Measurements from ENCODE around the gene C22orf15.
A peak's percentile ranks its signal among the peaks of the same experiment; 100 is the strongest.

C22orf15 gene

DNA sequence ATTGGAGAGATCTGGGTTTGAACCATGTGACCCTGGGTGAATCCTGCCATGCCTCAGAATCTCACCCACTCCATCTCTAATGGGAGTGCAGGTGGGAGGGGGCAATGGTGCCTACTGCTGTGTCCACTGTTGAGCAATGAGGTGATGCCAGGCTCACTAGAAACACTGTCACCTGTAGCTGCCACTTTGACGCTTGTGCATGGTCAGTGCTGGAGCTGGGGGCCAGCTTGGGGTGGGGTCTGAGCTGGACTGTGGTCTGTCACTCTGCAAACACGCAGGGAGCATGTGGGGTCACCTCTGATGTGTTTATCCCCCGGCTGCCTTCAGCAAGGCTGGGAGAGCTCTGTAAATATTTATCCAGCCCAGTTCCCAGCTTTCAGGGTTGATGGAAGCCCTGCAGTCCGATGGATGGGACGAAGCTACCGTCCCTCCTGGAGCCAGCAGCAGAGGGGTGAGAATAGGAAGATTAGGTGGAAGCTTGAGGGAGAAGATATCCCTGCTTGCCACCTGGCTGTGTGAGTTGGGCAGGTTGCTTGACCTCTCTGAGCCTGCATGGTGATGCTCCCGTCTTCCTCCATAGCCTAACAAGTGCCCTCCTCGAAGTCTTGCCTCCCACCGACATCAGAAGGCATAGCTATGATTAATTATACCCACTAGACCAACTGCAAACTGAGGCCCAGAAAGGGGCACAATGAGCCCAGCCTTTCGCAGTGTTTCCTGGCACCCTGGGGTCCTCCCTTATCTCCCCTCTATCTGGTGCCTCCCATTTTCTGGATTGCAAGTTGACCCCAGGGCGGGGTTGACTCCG is 11.5 kb downstream of the C22orf15 start:
- DNase-seq: no peak

DNA sequence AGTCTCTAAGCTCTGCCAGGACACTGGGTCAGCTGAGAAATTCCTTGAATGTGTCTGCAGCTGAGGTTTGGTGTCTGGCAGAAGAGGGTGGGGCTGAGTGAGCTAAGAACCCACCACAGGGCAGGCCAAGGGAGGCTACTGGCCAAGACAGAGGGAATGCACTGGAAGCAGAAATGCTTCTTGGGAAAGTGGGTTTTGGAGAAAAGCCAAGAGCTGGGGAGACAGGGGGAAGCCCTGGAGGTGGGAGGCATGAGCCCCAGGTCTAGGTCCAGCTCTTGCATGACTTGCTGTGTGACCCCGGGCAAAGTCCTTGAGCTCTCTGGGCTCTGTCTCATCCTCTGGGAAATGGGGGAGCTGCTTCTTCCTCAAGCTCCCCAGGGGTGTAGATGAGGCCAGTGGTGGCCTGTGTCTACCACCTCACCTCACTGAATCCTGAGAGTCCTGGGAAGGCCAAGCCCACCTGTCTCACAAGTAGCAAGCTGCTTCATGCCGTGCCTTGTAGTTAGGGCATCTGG is 12.2 kb downstream of the C22orf15 start:
- no peak for DNase-seq

DNA sequence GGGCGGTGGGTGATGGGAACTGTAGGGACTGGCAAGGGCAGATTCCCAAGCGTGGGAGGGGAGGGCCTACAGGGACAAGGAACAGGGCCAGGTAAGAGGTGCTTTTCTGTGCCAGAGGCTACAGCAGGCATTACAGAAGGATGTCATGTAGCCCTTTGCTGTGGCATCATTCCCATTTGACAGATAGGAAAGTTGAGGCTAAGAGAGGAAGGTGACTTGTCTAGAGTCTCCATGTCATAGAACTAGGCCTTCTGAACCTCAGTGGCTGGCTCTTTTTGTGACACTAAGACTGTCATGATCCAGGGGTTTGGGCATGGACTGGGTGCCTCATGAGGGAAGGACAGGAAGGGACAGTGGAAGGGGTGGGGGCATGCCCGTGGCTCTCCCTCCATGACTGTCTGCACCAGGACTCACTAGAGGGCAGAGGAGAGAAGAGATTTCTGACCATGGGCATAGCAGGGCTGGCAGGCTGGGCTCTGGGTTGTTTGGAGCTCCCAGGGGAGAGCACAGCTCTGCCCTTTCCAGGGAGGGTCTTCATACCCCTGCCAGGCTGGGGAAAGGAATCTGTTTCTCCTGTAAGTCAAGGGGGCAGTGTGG is 13.1 kb downstream of the C22orf15 start:
- DNase-seq: no peak

- no peak for DNase-seq
Measured at GRCh38 chr22:23777776-23778576, 15.2 kb downstream of the C22orf15 start.

DNA sequence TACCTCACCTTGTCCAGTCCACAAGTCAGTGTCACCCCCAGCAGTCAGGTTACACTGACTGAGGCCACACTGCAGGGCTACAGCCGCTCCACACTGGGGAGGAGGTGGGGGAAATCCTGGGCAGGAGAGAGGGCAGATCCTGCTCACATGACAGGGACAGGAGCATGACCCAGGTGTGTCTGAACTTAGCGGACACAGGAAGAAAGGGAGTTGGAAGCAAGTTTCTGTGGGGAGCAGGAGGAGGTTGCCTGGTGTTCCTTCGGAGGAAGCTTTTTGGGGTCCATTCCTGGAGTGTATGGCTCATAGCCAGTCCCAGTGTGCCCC is 15.7 kb downstream of the C22orf15 start:
- DNase-seq: no peak

DNA sequence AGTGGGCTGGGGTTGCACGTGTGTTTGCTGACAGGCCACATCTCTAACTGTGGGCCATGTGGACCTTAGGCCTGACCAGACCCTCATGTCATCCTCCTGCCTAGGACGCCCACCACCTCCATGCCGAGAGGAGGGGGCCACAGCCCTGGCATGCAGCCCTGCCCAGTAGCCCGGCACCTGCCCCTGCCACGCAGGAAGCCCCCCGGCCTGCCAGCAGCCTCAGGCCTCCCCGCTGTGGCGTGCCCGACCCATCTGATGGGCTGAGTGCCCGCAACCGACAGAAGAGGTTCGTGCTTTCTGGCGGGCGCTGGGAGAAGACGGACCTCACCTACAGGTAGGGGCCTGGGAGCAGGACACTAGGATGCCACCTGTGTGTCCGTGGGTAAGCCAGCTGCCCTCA is 16.3 kb downstream of the C22orf15 start:
- DNase-seq: no peak

DNA sequence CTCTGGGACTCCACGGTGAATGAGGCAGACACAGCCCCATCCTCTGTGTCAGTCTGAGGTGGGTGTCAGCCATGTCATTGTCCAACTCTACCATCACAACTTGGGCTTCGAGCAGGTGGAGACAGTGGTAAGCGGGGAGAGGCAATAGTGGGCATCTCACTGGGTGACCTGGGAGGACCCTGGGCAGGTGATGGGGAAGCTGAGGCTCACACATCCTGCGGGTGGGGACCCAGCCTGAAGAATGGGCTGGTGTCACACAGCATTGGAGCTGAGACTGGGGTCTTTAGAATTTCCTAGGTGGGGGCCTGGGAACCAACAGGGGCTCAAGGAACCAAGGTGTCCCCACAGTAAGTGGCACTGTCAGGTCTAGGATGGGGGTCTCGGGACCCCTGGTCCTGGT is 16.9 kb downstream of the C22orf15 start:
- DNase-seq: no peak

- DNase-seq: no peak
Measured at GRCh38 chr22:23780146-23780748, 17.5 kb downstream of the C22orf15 start.

- DNase-seq: no peak
Measured at GRCh38 chr22:23781065-23781464, 18.3 kb downstream of the C22orf15 start.

DNA sequence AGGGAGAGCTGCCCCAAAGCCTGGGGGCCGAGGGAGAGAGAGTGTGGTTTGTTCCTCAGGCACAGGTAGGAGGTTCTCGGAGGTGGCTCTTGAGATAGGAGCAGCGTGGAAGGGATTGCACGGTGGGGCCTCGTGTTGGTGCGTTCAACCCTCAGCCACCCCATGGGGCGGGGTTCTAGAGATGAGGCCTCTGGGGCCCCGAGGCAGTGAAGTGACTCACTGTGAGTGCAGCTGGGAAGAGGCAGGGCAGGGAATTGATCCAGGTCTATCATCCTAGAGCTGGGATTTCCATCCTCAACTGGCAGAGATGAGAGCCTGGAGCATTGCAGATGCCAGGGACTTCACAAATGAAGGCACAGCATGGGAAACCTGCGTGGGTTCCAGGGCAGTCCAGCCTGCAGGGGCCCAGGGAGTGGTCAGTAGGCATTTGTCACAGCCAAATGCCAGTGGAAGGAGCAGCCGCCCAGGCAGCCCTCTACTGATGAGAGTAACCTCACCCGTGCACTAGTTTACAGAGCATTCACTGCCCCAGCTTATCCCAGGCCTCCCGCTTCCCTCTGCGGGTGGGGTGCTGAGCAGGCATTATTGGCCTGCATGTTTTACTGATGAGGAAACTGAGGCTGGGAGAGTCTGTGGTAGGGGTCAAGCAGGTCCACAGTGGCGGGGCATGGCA is 18.9 kb downstream of the C22orf15 start:
- DNase-seq: no peak

- no peak for DNase-seq
Measured at GRCh38 chr22:23782252-23782651, 19.5 kb downstream of the C22orf15 start.

GRCh38 chr22:23782703-23783102 is 19.9 kb downstream of the C22orf15 start:
- DNase-seq: no peak

DNA sequence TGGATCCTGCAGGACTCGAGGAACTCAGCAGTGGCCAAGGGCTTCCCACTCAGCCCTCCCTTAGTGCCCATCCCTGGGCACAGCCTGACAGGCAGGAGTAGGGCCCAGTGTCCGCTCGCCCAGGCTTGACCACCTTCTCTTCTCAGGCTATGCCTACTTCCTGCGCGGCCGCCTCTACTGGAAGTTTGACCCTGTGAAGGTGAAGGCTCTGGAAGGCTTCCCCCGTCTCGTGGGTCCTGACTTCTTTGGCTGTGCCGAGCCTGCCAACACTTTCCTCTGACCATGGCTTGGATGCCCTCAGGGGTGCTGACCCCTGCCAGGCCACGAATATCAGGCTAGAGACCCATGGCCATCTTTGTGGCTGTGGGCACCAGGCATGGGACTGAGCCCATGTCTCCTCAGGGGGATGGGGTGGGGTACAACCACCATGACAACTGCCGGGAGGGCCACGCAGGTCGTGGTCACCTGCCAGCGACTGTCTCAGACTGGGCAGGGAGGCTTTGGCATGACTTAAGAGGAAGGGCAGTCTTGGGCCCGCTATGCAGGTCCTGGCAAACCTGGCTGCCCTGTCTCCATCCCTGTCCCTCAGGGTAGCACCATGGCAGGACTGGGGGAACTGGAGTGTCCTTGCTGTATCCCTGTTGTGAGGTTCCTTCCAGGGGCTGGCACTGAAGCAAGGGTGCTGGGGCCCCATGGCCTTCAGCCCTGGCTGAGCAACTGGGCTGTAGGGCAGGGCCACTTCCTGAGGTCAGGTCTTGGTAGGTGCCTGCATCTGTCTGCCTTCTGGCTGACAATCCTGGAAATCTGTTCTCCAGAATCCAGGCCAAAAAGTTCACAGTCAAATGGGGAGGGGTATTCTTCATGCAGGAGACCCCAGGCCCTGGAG is 20.7 kb downstream of the C22orf15 start:
- DNase-seq: no peak

DNA sequence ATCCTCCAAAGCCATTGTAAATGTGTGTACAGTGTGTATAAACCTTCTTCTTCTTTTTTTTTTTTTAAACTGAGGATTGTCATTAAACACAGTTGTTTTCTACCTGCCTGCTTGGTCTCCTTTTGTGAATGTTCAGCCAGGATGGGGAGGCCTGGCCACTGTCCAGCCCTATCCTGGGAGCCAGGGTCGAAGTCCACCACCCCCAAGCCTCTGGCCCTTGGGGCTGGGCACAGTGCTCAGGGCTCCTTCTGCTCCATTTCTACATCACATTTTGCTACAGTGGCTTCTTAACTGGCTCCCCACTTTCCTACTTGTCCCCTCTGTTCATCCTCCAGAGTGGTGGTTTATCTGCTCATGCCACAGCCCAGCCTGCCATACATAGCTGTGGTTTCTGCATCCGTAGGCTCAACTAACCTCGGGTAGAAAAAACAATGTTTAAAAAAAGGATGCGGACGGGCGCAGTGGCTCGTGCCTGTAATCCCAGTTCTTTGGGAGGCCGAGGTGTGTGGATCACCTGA is 21.5 kb downstream of the C22orf15 start:
- no peak for DNase-seq

DNA sequence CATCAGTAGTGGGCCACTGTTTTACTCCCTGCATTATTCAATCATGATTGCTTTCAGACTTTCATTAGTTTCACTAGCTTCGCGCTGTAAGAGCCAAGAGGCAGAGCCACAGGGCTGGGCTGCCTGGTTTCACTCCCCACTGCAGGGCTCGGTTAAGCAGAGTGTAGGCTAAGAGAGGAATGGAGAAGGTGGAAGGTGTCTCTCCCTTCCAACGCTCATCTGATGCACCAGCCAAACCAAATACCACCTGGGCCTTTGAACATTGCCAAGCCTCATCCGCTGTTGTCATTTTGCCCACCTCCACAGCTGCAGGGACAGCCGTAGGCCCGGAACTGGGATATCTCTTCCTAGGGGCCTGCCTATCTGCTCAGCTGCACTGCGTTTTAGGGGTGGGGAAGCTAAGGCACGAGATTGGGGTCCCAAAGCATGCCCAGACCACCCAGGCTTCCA is 23.5 kb downstream of the C22orf15 start:
- no peak for DNase-seq

- DNase-seq: peak; percentile 89
Measured at GRCh38 chr22:23786752-23787599, 24.2 kb downstream of the C22orf15 start, which contains the start of gene SMARCB1. TSS of gene SMARCB1 (plus strand) at chr22:23786966. CDS start at chr22:23787170, 204 bp downstream.

DNA sequence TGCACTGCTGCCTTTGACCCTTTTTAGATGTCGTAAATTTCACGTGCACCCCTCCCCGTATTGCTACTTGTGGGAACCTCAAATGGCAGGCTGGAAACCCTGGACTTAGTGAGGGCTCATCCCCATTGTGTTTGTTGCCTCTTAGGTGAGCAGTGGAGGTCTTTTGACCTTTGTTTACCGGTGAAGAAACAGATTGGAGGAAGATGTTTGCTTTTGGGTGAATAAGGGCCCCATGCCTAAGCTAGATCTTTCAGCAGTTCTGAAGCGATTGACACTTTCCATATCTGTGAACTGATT is 24.8 kb downstream of the C22orf15 start:
- no peak for DNase-seq

DNA sequence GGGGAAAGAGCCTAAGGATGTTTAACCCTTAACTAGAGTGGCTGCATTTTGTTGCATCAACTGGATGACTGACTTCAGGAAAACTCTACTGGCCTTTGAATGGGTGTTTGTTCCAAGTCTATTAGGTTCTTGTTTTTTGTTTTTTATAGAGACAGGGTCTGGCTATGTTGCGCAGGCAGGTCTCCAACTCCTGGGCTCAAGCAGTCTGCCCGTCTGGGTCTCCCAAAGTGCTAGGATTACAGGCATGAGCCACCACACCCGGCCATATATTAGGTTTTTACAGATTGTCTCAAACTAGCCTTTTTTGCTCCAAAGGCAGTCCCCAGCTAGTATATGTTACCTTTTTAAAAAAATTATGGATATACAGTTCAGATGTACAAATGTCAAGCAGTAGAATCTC is 25.1 kb downstream of the C22orf15 start:
- DNase-seq: no peak

- DNase-seq: no peak
Measured at GRCh38 chr22:23789121-23789520, 26.3 kb downstream of the C22orf15 start.

GRCh38 chr22:23789638-23790037 is 26.8 kb downstream of the C22orf15 start:
- DNase-seq: no peak
